ENCODE measurements around the gene GPR173. TPM values are rescaled to one million over a fixed set of nuclear protein-coding genes. Genes with fewer than 3 reads are reported as not detected.

Gene GPR173
- total RNA-seq, 2 experiments from 2014 or later, result 5.4 to 8.7 TPM

GRCh38 chrX:53089925-53090324, 41.3 kb downstream of the GPR173 start:
- DNase-seq (ENCODE audit: low spot score), result no peak
- POLR2A ChIA-PET, result no interaction called here
- intact Hi-C loops (cut with micrococcal nuclease; ENCODE audit: unreplicated experiment), result loop anchor here (1.0 to 10.0 kb wide), 2 partner anchors 19 to 135 kb away; partner anchors contain the start of gene KDM5C
- H3K4me1 ChIP-seq (ENCODE audit: insufficient read depth, low read length, poor library complexity, severe bottlenecking), result peaks cover 9% of the 10 kb centered on the region
- H4K20me1 ChIP-seq (ENCODE audit: insufficient read depth, low read length), result no peaks in the 10 kb centered on the region
- no peak overlapping the region for H3K27ac ChIP-seq (ENCODE audit: low read depth, low read length, poor library complexity, severe bottlenecking)
- CTCF ChIA-PET (ENCODE audit: unreplicated experiment), result no interaction called here
- peaks cover 20% of the 10 kb centered on the region for H3K36me3 ChIP-seq (ENCODE audit: insufficient read depth, low read length)
- no TSS peak for BruUV-seq (replicated peaks)
- TF ChIP-seq EZH2phosphoT487 (IDR thresholded peaks at IDR 0.05; ENCODE audit: borderline replicate concordance, low read depth, low read length) (no peak), CTCF (conservative IDR thresholded peaks at IDR 0.05; ENCODE audit: low read length) (no peak)
- peaks cover 4% of the 10 kb centered on the region; the same call in 1 of the 2 replicates for H3K79me2 ChIP-seq (ENCODE audit: insufficient read depth, low read depth, low read length)
- no peak overlapping the region for H3K4me2 ChIP-seq (ENCODE audit: low read length)
- H3K9me2 ChIP-seq (ENCODE audit: insufficient read depth, low read length), result no peaks in the 10 kb centered on the region
- no peaks in the 10 kb centered on the region for H3K9me3 ChIP-seq (ENCODE audit: low read length)
- H3K4me3 ChIP-seq (ENCODE audit: low read depth, low read length, poor library complexity, severe bottlenecking), result no peak overlapping the region
- H2AFZ ChIP-seq (ENCODE audit: low read length), result no peak overlapping the region

- no peak overlapping the region for H2AFZ ChIP-seq (ENCODE audit: low read length)
- no peak overlapping the region for H3K4me2 ChIP-seq (ENCODE audit: low read length)
- no peaks in the 10 kb centered on the region for H3K9me3 ChIP-seq (ENCODE audit: low read length)
- intact Hi-C loops (cut with micrococcal nuclease; ENCODE audit: unreplicated experiment), result loop anchor here (10.0 kb wide), 1 partner anchor 133 kb away; the partner anchor contains the start of gene KDM5C
- no peak overlapping the region for H3K27ac ChIP-seq (ENCODE audit: low read depth, low read length, poor library complexity, severe bottlenecking)
- DNase-seq (ENCODE audit: low spot score), result no peak
- ChIA-PET CTCF (ENCODE audit: unreplicated experiment) (interaction anchor here (0.6 to 1.0 kb wide), 2 partner anchors 9 to 160 kb away, joined by 3 to 4 read pairs; partner anchors contain the start of gene TSPYL2), POLR2A (no interaction called here)
- no TSS peak for BruUV-seq (replicated peaks)
- H3K4me3 ChIP-seq (ENCODE audit: low read depth, low read length, poor library complexity, severe bottlenecking), result no peak overlapping the region
- peaks cover 18% of the 10 kb centered on the region for H3K4me1 ChIP-seq (ENCODE audit: insufficient read depth, low read length, poor library complexity, severe bottlenecking)
- no peaks in the 10 kb centered on the region for H3K9me2 ChIP-seq (ENCODE audit: insufficient read depth, low read length)
- H3K79me2 ChIP-seq (ENCODE audit: insufficient read depth, low read depth, low read length), result peaks cover 9% of the 10 kb centered on the region; the same call in 1 of the 2 replicates
- TF ChIP-seq CTCF (conservative IDR thresholded peaks at IDR 0.05; ENCODE audit: low read length) (no peak), EZH2phosphoT487 (IDR thresholded peaks at IDR 0.05; ENCODE audit: borderline replicate concordance, low read depth, low read length) (no peak)
- H3K36me3 ChIP-seq (ENCODE audit: insufficient read depth, low read length), result peaks cover 7% of the 10 kb centered on the region
- no peaks in the 10 kb centered on the region for H4K20me1 ChIP-seq (ENCODE audit: insufficient read depth, low read length)
Measured at GRCh38 chrX:53091354-53091753, 42.8 kb downstream of the GPR173 start.

GRCh38 chrX:53093177-53093655, 44.6 kb downstream of the GPR173 start:
- peak; percentile 78 for DNase-seq (ENCODE audit: low spot score)
- CTCF ChIA-PET (ENCODE audit: unreplicated experiment), result no interaction called here
- TF ChIP-seq EZH2phosphoT487 (IDR thresholded peaks at IDR 0.05; ENCODE audit: borderline replicate concordance, low read depth, low read length), result no peak
- TF ChIP-seq CTCF (conservative IDR thresholded peaks at IDR 0.05; ENCODE audit: low read length), result peak; percentile 71

More at GRCh38 chrX:53093177-53093655, 44.6 kb downstream of the GPR173 start:
- intact Hi-C loops (cut with micrococcal nuclease; ENCODE audit: unreplicated experiment), result loop anchor here (1.0 to 10.0 kb wide), 2 partner anchors 22 to 132 kb away; partner anchors contain the start of gene KDM5C
- BruUV-seq (replicated peaks), result no TSS peak
- H3K79me2 ChIP-seq (ENCODE audit: insufficient read depth, low read depth, low read length), result peaks cover 9% of the 10 kb centered on the region; the same call in 1 of the 2 replicates
- peak overlapping the region; percentile 78 for H3K4me3 ChIP-seq (ENCODE audit: low read depth, low read length, poor library complexity, severe bottlenecking)
- H3K9me3 ChIP-seq (ENCODE audit: low read length), result no peaks in the 10 kb centered on the region
- POLR2A ChIA-PET, result no interaction called here
- no peaks in the 10 kb centered on the region; the same call in 1 of the 2 replicates for H3K36me3 ChIP-seq (ENCODE audit: insufficient read depth, low read length)
- peak overlapping the region; percentile 81 for H3K27ac ChIP-seq (ENCODE audit: low read depth, low read length, poor library complexity, severe bottlenecking)
- H3K4me2 ChIP-seq (ENCODE audit: low read length), result peak overlapping the region; percentile 98
- peaks cover 18% of the 10 kb centered on the region for H3K4me1 ChIP-seq (ENCODE audit: insufficient read depth, low read length, poor library complexity, severe bottlenecking)
- no peaks in the 10 kb centered on the region for H4K20me1 ChIP-seq (ENCODE audit: insufficient read depth, low read length)
- peak overlapping the region; percentile 96; the same call in 1 of the 2 replicates for H2AFZ ChIP-seq (ENCODE audit: low read length)
- no peaks in the 10 kb centered on the region for H3K9me2 ChIP-seq (ENCODE audit: insufficient read depth, low read length)

Data from OCI-LY7 (cell line).